IPS-NIHi7 (cell line): ENCODE results near the gene GTPBP3.
"Not testable (repeated sequence)": the region's sequence is repeated elsewhere in the genome, so short reads cannot be mapped to it uniquely, and the experiment has no call there.

ENCODE experiments used
- DNase-seq: peaks from one replicate; pipeline ENCODE4 v3.0.0; 2012; ENCODE audit warnings: mixed read lengths; ENCODE audit errors: extremely low spot score

GTPBP3 gene

GRCh38 chr19:17336872-17337674, at the start of gene GTPBP3:
TSS of gene GTPBP3 (plus strand) at chr19:17337553. CDS start at chr19:17337612, 59 bp downstream.
- DNase-seq, result peak; percentile 91

GRCh38 chr19:17289489-17289888, 47.9 kb upstream of the GTPBP3 start:
- DNase-seq, result peak; percentile 94

- DNase-seq, result peak; percentile 95
Measured at GRCh38 chr19:17292301-17293074, 44.9 kb upstream of the GTPBP3 start.

- DNase-seq, result no peak
Measured at GRCh38 chr19:17293605-17294004, 43.7 kb upstream of the GTPBP3 start.

GRCh38 chr19:17294051-17294891, 43.1 kb upstream of the GTPBP3 start:
- DNase-seq, result peak; percentile 79

- DNase-seq, result not testable (repeated sequence)
Measured at GRCh38 chr19:17295551-17295950, 41.8 kb upstream of the GTPBP3 start.

GRCh38 chr19:17296273-17296672, 41.1 kb upstream of the GTPBP3 start:
- DNase-seq, result no peak

GRCh38 chr19:17296976-17297375, 40.4 kb upstream of the GTPBP3 start:
- DNase-seq, result no peak

GRCh38 chr19:17300992-17301619, 36.2 kb upstream of the GTPBP3 start:
- no peak for DNase-seq

GRCh38 chr19:17302391-17303166, 34.8 kb upstream of the GTPBP3 start:
- no peak for DNase-seq

GRCh38 chr19:17303167-17303939, 34.0 kb upstream of the GTPBP3 start, which contains the start of gene ABHD8:
TSS of gene ABHD8 (minus strand) at chr19:17303425. CDS start at chr19:17301616, 1,809 bp downstream.
- peak; percentile 91 for DNase-seq

- no peak for DNase-seq
Measured at GRCh38 chr19:17303940-17304267, 33.4 kb upstream of the GTPBP3 start.

GRCh38 chr19:17304386-17305215, 32.8 kb upstream of the GTPBP3 start:
- no peak for DNase-seq

- DNase-seq, result no peak
Measured at GRCh38 chr19:17305216-17305516, 32.2 kb upstream of the GTPBP3 start.

- DNase-seq, result peak; percentile 85
Measured at GRCh38 chr19:17305517-17306284, 31.7 kb upstream of the GTPBP3 start, which contains the start of gene MRPL34. TSS of gene MRPL34 (plus strand) at chr19:17305872. CDS start at chr19:17305893, 21 bp downstream.

- no peak for DNase-seq
Measured at GRCh38 chr19:17306285-17306714, 31.1 kb upstream of the GTPBP3 start.

- no peak for DNase-seq
Measured at GRCh38 chr19:17307876-17308377, 29.4 kb upstream of the GTPBP3 start.
